Activated CD4-positive, alpha-beta T cell treated with anti-CD3 and anti-CD28 coated beads, Interleukin-2, amount 50 U/mL, for 1 hour (primary cell): ENCODE data around the gene MIS18A.
A peak's percentile ranks its signal among the peaks of the same experiment; 100 is the strongest.
"Not testable (repeated sequence)": the region's sequence is repeated elsewhere in the genome, so short reads cannot be mapped to it uniquely, and the experiment has no call there.

Experiments
- DNase-seq: peaks from one replicate; pipeline ENCODE4 v3.0.0-alpha.2; 2020

MIS18A gene

DNA sequence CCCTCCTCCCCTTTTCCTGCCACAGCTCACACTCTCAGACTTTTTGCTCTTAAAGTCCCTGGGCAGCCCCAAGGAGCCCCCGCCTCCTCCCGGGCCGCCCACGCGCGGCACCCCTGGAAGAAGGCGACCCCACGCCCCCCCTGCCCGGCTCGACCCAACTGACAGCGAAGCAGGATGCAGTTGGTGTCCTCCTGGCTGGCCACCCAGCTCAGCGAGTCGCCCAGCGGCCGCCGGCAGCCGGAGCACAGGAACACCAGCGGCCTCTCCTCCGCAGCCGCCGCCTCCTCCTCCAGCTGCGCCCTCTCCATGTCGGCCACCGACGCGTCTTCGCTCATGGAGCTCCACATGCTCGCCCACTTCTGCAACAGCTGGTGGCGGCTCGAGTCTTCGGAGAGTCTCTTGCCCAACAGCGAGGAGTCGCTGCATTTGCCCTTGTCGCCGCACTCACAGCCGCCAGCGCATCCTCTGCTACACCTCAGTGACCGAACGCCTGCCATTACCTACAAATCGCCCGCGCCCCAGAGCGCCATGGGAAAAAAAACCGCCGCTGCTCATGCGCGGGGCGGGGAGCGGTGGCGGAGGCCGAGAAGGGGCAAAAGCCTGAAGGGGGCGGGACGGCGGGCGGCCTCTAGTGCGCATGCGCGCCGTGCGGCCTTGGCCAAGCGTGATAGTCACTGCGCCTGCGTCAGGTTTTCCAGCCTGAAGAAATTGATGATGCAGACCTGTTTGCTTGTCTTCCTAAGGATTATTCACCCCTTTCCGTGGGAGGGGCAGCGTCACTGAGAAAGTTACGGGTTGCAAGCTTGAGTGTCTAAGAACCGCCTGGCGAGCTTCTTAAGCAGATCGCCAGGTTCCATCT, at the start of gene MIS18A:
MIS18A (minus strand) TSS at position 532 of the 859 bp plus-strand sequence; CDS start at position 497, 35 bp downstream.
- DNase-seq = peak; percentile 97

GRCh38 chr21:32328595-32328994, 49.7 kb upstream of the MIS18A start:
- DNase-seq = no peak

GRCh38 chr21:32325706-32326105, 46.9 kb upstream of the MIS18A start:
- DNase-seq = no peak

DNA sequence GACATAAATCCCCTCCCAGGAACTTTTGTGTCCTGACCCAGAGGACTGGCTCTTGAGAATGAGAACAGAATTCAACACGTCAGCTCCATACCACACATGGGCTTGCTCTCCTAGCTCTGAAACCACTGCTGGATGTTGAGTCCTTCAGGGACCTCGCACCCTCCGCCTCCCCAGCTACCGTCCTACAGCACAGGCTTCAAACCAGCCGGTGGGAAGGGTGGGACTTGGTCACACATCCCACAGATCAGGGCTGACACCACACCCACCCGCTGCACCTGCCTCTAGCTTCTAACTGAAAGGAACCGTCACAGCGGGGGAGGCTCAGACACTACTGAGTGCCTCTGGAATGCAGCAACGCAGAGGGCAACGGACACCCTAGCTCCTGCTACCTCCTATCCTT, 43.8 kb upstream of the MIS18A start:
- DNase-seq = no peak

DNA sequence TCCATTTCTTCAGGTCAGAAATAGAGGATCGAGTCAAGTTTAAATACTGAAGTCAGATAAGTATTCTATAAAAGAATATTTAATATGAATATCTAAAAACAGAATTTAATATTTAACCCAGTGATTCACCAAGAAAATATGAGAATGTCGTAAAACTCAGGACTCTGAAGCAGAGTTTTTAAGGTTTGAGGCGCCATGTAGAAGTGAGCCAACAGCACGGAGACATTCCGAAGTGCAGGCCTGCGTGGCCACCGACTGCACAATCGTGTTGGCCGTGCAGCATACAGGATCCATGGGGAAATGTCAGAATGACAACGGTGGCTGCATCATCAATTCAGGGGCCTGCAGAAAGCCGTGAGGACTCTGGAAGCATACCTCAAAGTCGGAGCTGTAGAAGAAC, 43.3 kb upstream of the MIS18A start:
- DNase-seq = no peak

GRCh38 chr21:32321480-32321879, 42.6 kb upstream of the MIS18A start:
- DNase-seq = no peak

DNA sequence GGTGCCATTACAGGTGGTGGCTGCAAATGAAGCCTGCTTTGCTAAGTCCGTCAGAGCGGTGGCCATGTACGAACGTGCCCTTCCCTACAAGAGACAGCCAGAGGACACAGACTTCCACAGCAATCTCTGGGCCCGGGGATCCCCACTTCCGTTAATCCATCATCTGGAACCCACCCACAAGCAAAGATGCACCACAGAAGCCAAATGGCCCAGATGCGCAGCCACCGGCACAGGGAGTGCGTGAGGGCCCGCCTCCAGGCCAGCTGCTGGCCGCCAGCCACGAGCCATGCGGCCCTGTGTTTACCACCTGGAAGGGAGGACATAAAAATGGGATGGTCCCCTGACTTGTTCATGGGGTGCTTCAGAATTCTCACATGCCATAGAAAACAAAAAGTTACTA, 41.9 kb upstream of the MIS18A start:
- no peak for DNase-seq

- no peak for DNase-seq
Observed at GRCh38 chr21:32320059-32320458, 41.2 kb upstream of the MIS18A start.

- DNase-seq = no peak
Observed at GRCh38 chr21:32319012-32319411, 40.2 kb upstream of the MIS18A start.

DNA sequence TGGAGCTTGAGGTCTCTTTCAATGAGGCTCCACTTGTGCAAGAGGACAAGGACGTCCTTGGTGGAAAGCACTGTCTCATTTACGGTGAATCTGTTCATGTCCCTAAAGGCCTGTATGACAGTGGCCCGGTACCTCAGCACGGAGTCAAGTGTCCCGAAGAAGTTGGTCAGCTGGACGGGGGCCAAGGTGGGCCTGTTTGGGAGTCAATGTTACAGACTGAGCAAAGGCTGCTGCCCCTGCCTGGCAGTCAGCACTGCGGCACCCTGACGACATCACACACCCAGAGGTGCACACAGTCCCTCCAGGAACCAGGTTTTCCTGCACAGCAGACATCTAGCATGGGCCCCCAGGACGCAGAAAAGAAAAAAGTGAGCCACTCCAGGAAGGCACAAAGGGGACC, 38.9 kb upstream of the MIS18A start:
- no peak for DNase-seq

DNA sequence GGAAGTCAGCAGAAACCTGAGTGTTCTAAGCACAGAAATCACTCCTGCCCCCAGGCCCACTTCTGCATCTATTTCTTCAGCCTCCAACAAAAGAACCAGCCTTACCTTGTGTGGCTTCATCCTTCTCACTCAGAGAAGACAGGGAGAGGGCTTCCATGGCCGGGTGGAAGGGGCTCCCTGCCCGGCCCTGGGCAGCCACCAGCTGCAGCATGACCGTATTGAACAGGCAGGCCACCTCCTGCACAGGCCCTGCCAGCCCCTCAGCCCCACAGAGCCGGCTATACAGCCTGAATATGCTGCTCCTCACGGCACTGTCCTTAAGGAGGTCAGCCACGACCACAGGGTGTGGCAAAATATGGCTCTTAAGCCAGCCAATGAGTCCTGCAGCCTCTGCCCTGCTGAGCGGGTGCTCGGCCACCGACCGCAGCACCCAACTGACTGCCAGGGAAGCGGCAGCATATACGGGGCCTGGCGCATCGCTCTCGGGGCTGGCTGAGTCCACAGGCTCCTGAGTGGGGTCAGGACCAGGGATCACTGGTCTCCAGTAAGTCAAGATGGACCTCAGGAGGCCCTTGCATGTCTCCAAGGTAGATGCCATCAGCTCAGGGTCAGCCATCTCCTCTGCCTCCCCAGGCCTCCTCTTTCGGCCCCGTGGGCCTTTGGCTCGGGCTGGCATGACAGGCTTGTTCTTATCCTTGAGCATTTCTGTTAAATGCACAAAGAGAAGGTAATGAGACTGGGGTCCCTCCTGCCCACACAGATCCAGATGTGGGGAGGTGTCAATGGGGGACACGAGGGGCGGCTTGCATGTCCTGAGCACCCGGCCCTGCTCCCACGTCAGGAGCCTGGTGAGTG, 37.7 kb upstream of the MIS18A start:
- no peak for DNase-seq

DNA sequence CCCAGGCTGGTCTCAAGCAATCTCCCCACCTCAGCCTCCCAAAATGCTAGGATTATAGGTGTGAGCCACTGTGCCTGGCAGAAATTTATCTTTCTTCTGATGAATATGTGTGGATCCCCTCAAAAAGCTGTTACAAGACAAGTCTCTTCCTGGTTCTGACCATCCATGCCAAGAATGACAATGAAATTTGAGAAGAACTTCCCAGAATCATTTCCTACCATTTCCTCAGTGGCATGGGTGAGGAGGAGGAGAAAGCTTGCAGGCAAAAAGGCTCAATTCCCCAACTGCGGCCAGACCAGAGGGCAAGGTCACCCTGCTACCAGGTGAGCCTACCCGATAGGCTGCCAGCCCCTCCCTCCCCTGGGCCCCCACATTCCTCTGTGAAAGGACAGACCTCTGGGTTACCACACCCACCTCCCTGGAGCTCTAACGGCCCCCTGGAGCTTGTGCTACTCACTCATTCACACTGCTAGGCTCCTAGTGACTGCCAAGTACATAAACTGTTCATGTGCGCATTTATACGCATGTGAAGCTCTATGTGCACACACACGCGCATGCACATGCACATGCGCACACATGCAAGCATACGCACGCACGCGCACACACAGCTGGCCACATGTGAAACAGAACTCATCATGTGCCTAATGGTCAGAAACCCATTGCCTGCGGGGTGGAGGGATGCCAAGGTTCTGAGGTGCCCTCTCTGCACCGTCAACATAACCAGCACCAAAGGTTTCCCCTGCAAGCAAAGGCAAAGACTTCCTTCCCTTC, 36.8 kb upstream of the MIS18A start:
- DNase-seq = no peak

GRCh38 chr21:32314806-32315205, 36.0 kb upstream of the MIS18A start:
- DNase-seq = no peak

GRCh38 chr21:32312976-32313375, 34.1 kb upstream of the MIS18A start:
- no peak for DNase-seq

DNA sequence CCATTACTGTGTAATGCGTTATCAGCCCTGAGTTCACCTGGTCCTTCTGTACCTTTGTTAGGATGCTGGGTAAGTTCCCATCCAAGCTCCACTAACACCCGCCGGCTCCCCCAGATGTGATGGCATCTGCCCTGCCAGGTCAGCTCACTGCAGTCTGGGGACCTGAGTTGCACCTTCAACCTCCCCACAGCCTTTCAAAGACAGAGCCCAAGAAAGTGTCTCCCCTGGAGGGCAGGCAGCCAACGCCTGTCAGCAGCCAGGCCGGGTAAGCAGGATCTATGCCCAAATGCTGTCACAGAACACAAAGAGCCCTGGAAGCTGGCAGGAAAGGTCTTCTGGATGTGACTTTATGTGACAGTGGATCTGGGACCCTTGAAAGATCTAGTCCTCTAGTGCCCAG, 33.5 kb upstream of the MIS18A start:
- no peak for DNase-seq

DNA sequence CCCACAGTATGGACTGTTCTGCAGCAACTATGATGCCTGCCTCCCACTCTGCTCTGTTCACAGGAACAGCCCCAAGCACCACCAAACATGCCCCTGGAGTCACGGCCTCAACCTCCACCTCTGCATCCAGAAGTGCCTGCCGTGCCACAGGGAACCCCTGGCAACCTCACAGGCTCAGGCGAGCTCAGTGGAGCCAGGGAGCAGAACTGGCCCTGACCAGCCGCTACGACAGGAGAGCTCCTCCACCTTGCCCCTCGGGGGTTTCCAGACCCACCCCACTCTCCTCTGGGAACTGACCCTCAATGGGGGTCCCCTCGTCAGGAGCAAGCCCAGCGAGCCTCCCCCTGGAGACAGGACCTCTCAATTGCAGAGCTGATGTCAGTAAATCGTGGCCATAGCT, 32.8 kb upstream of the MIS18A start:
- DNase-seq = no peak

- not testable (repeated sequence) for DNase-seq
Observed at GRCh38 chr21:32310976-32311375, 32.1 kb upstream of the MIS18A start.

GRCh38 chr21:32309906-32310460, 31.1 kb upstream of the MIS18A start:
- no peak for DNase-seq

GRCh38 chr21:32308696-32309095, 29.8 kb upstream of the MIS18A start:
- DNase-seq = no peak

DNA sequence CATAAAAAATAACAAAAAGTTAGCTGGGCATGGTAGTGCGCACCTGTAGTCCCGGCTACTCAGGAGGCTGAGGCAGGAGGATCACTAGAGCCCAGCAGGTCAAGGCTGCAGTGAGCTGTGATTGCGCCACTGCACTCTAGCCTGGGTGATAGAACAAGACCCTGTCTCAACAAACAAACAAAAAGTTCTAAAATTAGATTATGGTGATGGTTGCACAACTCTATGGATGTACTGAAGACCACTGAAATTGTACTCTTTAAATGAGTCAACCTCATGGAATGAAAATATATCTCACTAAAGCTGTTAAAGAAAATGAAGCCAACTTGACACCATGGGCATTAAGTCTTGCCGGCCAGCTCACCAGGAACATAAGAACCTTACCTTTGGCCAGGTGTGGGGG, 28.9 kb upstream of the MIS18A start:
- DNase-seq = no peak

DNA sequence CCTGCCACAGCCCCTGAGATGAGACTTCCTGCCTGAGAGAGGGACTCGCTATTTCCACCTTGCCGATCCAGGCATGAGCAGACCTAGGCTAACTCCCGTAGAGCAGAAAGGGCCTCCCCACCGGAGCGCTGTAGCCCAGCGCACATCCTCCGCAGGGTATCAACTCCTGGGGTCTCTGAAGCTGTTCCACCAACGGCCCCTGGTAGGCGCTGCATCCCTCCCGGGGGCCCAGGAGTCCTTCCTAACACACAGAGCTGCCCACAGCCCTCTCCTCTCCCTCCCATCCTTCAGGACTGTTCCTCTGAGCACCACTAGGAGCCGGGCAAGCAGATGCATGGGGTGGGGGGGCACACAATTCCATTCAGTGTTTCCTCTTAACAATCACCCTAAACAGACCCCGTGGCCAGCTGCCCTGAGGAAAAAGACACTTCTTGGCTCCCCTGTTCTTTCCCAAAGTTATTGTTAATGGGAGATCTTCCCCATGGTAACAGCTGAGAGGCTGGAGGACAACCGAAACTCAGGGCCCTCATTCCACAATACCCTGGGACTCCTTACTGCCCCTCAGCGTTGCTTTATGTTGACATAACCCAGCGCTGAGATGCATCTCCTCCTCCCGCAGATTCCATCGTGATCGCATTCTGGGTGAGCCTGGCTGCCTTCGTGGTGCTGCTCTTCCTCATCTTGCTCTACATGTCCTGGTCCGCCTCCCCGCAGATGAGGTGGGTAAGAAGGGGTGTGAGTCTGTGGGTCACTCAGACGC, 27.4 kb upstream of the MIS18A start:
- no peak for DNase-seq

GRCh38 chr21:32304998-32305397, 26.1 kb upstream of the MIS18A start:
- no peak for DNase-seq
